Glomerular endothelial cell (primary cell): Measurements from ENCODE around the gene MYH6. TPM values are rescaled to one million over a fixed set of nuclear protein-coding genes. Genes with fewer than 3 reads are reported as not detected.
A peak's percentile ranks its signal among the peaks of the same experiment; 100 is the strongest.

ENCODE experiments used
- DNase-seq: peaks from one replicate; pipeline ENCODE4 v3.0.0-alpha.2; 2011; ENCODE audit warnings: low read depth, low spot score; ENCODE audit errors: extremely low read depth
- total RNA-seq: library from RNA; depleted of rRNA; stranded (reverse); fragments of >200 nt; gene quantifications from 2 replicates; pipeline ENCODE4 v1.2.3, GENCODE V29; 2015

MYH6 gene
- total RNA-seq, 1 donor from 2014 or later, result not detected

GRCh38 chr14:23360496-23360895, 47.6 kb downstream of the MYH6 start:
- DNase-seq, result no peak

DNA sequence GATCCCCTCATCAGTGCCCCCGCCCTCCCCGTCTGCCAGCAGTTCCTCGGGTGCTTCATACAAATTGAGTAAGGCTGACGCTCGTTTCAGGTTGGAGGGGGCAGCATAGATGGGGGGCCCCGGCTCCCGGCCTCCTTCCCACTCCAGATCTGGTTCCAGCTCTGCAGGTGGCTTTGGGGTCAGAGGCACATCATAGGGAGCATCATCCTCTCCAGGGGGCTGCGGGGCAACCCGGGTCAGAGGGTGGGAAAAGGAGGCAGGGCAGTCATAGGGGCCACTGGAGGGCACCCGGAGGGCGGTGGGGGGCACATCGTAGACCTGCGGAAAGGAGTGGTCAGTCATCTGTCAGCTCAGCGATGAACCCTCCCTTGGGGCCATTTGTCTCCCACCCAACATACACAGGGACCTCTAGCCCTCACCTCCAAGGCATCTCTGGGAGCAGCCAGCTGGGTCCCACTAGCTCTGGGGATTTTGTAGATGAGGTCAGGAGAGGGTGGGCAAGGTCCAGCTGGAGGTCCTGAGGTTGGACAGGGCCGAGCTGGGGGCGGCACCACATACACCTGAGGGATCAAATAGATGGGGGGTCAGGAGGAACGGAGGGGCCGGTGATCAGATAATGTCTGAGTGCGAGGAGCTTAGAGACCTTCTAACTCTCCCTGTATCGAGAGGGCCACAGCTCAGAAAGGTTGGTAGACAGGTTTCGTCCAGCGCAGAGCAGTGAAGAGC, 48.2 kb downstream of the MYH6 start:
- DNase-seq, result no peak

DNA sequence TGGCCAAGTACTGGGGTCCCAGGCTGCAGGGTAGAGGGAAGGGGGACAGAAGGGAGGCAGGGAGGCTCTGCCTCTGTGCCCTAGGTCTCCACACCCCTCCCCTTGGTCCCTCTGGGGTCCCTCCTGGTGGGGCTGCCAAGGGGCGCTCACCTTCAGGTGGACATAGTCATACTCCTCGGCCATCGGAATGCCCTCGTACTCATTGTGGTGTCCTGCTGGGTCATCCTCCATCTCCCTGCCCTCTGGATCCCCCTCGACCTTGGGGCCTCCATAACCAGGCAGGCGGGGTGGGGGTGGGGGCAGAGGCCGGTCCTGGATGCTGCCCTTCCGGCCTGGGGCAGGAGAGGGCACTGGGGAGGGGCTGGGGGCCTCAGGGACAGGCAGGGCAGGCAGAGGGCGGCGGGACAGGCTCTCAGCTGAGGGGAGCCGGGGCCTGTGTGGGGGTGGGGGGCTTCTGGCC, 48.9 kb downstream of the MYH6 start:
- no peak for DNase-seq

GRCh38 chr14:23358553-23359166, 49.4 kb downstream of the MYH6 start:
- DNase-seq, result no peak

- DNase-seq, result no peak
Measured at GRCh38 chr14:23358042-23358441, 50.0 kb downstream of the MYH6 start.

DNA sequence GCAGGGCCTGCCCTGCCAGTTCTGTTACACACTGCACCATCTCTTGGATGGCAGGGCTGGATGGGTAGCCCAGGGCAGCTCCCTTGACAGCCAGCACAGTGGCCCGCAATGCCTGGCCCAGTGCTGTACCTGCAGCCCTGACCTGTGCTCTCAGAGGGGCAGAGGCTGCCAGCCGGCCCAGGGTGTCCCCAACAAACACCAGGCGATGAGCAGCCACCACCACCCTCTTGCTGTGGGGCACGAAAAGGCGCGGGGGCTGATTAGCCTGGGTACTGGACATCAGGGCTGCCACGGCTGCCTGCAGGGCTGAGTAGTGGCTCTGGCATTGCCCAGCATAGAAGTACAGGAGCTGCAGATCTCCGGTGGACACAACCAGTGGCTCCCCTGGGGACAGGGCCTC, 50.8 kb downstream of the MYH6 start:
- DNase-seq, result no peak

GRCh38 chr14:23356662-23357061, 51.4 kb downstream of the MYH6 start:
- no peak for DNase-seq

DNA sequence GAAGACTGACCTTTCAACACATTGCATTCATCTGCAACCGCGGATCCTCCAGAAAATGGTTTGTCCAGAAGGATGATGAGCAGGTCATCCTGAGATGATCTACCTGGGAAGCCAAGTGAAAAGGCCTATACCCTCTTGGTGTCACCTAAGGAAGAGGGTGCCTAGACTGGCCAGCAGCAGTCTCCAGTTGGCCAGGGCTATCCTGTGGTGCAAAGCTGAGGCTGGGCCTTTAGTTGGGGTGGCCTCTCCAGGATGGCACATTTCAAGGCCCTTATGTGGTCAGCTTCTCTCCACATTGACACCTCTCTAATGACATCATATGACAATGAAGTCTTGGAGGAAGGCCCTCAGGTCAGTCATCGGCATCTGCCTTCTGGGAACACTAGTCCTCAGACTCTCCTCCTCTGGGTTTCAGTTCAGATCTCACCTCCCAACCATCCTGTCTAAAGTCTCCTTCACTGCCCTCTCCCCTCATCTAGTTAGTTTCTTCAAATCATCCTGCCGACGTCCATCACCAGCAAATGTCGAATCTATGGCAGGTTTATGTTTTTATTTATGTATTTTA, 52.1 kb downstream of the MYH6 start:
- no peak for DNase-seq

- no peak for DNase-seq
Measured at GRCh38 chr14:23354990-23355389, 53.1 kb downstream of the MYH6 start.

DNA sequence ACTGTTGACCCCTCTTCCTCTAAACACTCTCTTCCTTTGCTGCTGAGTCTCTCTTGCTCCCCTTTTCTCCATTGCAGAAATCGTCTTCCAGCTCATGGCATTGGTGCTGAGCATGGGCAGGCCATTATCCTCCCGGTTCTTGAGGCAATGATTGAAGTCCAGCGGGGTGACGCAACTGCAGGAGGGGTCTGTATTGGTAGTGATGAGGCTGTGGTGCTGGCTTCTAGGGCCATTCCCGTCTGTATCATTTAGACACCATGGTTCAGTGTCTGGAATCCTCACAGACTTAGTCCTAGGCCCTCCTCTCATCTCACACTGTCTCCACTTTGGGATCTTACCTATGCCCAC, 54.7 kb downstream of the MYH6 start:
- DNase-seq, result no peak

DNA sequence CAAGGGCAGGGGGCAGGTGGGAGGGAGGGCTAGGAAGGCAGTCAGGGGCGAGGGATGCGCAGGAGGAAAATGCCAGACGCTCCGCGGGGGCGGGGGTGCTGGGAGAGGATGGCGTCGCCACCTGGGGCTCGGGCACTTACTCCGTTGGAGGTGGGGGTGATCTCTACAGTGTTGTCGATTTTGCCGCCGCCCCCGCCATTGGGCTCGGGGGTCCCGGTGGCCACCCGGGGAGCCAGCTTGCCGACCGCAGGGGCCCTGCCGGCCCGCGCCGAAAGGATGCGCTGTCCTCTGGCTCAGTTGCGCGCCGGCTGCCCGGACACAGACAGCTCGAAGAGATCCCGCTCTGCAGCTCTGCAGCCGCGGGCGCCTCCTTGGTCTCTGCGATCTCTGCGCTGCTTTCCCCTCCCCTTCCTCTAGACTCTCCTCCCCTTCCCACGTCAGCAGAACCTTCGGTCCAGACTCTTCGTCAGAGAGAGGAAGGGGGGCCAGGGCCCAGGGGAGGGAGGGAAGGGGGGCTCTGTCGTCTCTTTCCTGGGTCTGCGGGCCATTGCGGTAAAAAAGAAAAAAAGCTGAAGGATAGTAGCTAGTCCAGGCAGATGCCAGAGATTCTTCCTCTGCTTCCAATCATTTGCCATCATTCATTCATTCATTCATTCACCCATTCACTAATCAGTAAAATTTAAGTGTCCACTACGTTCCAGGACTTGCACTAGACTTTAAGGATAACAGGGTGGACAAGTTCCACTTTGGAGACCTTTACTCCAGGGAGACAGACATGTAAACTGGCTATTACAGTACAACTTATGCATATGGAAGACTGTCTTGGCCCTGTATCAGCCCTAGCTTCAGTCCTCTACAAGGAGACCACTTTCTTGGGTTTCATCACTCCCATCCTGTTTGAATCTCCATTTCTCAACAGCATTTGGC, 55.3 kb downstream of the MYH6 start, which contains the start of gene SLC22A17:
Gene SLC22A17, minus strand, starts transcription at position 382 of the 927 bp plus-strand sequence.
- peak; percentile 4 for DNase-seq

- no peak for DNase-seq
Measured at GRCh38 chr14:23351681-23352505, 56.2 kb downstream of the MYH6 start.

GRCh38 chr14:23349156-23349845, 58.8 kb downstream of the MYH6 start:
- no peak for DNase-seq

DNA sequence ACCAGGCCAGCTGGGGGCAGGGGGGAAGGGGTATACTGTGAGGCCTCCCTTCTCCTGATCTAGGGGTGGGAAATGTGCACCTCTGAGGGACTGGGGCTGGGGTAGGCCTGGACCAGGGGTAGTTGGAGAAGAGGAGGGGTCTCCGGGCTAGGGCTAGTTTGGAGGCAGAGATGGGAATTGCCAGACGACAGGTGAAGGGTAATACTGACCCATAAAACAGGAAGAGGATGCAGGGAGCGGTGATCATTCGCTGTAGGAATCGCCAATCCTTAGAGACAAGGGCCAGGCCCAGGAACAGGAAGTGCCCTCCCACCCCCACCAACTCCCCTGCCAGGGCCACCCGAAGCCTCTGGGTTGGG, 59.8 kb downstream of the MYH6 start:
- DNase-seq, result no peak

DNA sequence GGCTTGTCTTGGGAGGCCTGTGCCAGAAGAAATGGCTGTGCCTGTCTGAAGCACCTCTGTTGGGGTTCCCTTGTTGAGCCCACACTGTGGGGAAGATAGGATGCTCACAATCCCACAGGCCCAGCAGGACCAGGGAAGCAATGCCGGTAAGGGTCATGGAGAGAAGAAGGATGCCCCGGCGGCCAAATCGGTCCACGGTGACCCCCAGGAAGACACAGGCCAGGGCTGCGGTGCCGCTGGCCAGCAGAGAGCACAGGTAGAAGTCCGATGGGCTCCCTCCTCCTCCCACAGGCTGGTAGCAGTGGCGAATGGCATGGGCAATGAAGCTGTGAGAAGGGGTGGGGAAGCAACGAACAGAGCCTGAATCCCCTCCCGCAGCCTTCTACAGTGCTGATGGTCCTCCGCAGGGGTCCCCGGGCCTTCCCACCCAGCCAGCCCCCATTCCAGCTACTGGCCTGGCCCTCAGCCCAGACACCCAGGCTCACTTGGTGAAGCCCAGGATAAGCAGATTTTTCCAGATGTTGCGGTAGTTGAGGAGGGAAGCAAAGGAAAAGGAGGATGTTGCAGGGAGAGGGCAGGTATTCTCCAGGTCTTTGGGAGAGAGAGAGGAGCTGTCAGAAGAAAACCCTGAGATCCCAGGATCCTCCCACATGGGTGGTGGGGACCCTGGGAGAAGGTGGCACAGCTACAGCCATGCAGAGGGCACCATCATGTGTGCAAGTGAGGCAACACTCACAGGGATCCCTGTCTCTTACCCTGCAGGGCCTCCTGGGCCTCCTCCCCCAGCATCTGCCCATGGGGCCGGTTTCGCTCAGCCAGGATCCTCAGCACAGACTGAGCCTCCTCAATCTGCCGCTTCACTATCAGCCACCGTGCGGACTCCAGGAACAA, 60.4 kb downstream of the MYH6 start:
- DNase-seq, result no peak

DNA sequence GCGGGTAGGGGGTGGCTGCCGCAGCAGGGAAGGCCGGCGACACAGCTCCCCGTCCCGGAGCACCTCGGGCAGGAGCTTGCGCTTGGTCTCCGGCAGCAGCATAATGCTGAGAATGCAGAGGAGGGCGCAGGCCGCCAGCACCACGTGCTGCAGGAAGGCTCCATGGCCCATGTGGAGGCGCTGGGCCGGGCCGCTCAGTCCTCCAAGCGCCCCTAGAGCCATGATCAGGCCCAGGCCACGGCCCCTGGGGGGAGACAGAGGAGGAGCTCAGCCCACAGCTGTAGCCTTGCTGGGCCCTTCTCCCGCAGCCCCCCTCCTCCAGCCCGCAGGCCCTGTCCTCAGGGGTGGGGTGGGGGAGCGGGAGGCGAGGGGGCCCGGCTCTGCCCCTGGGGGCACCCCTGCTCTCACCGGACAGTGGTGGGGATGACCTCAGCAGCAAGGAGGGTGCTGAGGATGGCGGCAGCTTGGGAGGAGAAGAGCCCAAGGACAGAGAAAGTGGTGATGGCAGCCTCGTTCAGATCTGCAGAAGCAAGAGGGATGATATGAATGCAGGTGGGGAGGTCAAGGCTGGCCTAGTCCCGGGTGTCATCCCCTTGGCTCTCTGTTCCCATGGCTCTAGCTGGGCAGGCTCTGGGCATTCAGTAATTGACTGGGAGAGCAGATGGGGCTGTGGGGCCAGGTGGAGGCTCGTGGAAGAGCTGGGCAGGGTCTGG, 61.2 kb downstream of the MYH6 start:
- DNase-seq, result no peak

DNA sequence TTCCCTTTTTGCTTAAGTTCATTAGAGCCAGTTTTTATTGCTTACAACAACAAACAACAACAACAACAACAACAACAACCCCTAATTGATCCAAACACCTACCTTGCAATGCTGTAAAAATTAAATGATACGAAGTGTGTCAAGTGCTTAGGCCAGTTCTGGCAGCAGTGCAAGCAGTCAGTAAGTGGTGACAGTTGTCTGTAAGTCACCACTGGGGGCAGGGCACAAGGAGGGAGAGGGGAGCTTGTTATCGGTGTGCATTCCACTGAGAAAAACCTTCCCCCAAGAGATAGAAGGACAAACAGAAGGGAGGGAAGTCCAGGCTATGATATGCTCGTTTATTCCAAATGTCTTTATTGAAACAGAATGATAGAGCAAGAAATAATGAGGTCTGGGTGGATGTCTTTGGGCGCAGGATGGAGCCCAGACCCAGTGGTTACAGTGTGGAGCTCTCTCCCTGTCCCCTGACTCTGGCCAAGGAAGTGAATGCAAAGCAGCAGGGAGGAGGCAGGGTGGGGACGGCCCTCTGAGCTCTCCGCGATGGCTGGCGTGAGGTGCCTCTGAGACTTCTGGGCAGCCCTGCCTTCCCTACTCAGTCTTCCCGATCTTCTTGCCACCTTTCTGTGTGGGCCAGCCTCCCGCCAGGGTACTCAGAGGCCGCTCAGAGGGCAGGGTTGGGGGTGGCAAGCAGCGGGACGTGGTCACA, 61.9 kb downstream of the MYH6 start:
- no peak for DNase-seq

- no peak for DNase-seq
Measured at GRCh38 chr14:23344481-23344880, 63.6 kb downstream of the MYH6 start.
